Stimulated activated CD4-positive, alpha-beta T cell treated with anti-CD3 and anti-CD28 coated beads, Interleukin-12 subunit alpha, Interleukin-12 subunit beta, amount 100 ng/mL, for 24 hours (primary cell): Measurements from ENCODE around the gene ASAP2.

Source experiments
- DNase-seq, 2 experiments: peaks; one replicate each; pipeline ENCODE4 v3.0.0-alpha.2; 2020; ENCODE audit warnings: low read depth in 2 of 2

Gene ASAP2

DNA sequence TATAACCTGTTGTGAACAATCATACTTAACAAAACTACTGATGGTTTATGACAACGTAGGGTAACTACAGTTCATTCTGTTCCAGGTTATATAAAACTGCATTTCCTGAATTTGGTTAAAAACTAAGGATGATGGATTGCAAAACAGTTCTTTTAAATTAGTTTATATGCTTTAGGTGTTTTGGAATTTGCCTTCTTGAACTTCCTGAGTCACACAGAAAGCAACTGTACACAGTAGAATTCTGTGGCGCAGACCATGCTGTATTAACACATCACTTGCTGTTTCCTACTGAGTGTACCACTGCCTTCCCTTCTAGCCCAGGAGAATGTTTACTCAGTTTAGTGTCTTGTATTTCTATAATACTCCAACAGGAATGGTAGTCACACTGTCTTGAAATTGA lies 197.3 kb downstream of the ASAP2 start:
- DNase-seq, result no peak

DNA sequence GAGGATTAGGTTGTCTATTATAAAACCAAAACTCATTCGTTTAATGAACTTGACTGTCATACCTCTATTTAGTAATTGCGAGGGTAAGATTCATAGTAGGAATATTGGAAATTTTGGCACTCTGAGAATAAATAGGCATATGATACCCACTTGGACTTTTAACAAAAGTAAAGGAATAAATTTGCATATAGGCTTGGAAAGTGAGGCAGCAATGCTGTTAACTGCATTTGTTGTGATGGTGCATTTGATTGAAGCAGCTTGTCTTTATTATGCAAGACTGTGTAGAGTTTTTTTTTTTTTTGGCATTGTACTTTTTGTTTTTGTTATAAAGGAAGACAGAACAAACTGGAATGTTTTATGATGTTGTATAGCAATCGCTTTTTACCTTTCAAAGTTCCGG lies 197.8 kb downstream of the ASAP2 start:
- DNase-seq, result no peak

DNA sequence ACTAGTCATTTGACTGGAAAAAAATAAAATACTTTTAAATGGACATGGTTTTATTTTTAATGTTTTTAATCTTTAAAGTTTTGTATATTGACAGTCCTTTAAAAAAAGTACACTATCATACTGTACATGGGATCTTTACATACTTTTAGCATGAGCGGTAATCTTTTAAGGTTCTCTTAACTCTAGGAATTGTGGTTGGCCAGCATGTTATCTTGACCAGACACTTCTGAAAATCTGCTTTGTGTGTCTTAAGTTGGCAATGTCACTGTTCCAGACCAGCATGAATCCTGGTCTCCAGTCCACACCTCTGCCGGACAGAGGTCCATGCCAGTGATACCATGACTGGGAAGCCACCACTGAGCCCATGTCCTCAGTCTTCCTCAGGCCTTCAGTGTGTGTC lies 199.0 kb downstream of the ASAP2 start:
- DNase-seq, result no peak

DNA sequence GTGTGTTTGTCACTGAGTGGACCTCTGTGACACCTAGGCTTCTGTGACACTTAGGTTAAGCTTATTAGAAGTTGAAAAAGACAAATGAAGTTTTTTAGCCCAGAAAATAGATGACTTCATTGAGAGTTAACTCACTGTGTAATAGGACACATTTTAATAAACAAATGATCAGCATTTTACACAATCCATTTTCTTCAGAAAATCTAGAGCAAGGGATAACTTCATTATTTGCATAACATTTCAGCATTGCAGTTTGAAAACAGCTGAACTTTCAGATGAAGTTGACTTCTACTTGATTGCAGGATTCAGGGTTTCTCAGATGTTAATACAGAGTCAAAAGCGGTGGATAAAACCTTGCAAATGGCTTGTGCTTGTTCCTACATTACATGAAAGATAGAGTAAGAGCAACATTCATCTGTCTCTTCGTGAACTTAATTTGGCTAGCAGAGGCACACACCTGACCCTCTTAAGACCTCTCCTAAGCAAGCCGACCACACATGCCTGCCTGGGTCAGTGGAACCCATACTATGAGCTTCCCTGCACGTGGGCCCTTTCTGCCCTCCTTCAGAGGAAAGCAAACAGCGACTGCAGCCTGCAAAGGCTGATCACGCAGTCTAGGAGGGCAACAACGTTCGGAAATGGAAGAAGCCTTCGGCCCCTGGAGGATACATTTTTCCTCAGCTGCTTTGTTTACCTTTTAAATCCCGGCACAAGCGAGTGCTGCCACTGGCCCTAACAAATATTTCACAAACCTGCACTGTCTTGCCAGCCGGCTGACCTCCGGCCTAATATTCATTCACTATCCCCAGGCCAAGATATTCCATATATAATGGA lies 200.1 kb downstream of the ASAP2 start:
- no peak for DNase-seq

DNA sequence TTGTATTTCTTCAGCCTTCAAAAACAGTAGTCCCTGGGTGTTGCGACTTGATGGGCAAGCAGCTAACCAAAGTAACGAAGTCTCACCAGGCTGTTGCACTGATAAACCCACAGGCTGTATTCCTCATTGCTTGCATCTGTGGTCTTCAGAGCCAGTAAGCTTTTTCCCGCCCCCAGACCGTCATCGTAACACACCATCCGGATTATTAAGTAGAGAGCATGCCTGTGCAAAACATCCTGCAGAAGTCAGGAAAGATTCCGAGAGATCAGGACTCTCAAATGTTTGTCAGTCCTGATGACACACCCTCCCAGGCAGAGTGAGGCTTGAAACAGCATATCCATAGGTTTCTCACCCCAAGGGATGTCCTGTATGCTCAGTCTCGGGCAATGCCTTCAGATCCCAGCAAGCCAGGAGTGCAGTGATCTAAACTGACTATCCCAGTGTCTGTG lies 200.8 kb downstream of the ASAP2 start:
- DNase-seq, result no peak

DNA sequence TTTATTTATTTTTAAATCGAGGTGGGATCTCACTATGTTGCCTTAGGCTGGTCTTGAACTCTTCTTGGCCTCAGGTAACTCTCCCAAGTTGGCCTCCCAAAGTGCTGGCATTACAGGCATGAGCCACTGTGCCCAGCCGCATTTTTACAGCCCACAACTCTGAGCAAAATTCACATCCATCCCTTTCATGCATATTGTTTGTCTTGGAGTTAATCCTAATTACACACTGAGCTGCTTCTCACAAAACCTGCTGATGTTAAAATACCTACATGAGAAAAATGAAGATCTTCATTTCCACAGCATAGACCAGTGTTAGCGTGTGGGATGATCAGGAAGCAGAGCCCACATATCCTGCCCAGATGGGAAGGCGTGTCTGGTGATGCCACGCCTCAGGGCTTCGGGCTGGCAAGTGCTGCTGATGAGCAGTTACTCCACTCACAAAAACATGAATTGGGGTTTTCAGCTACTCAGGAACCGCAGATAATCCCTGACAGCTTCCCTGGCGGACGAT lies 202.1 kb downstream of the ASAP2 start:
- no peak for DNase-seq

DNA sequence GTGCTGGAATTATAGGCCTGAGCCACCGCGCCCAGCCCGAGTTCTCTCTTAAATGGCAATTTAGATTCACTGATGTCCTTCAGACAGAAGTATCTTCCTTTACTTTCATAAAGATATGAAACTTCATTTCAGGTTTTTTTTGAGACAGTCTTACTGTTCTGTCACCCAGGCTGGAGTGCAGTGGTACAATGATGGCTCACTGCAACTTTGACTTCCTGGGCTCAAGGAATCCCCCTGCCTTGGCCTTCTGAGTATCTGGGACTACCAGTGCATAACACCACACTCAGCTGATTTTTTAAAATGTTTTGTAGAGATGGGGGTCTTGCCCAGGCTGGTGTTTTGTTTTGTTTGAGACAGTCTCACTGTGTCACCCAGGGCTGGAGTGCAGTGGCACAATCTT lies 203.5 kb downstream of the ASAP2 start:
- no peak for DNase-seq

DNA sequence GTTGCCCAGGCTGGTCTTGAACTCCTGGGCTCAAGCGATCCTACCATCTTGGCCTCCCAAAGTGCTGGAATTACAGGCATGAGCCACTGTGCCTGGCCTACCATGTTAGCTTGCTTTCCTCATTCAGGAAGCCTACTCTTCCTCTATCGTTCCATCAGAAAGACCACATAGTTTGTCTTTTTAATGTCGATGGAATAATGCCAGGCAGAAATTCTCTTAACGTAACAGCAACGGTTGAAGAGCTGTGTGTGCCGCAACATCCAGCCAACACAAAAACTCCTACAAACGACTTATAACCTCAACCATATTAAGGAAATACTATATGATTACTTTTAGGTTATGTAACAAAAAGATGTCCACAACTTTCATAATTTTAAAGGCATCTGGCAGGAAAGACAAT lies 206.2 kb downstream of the ASAP2 start:
- no peak for DNase-seq

DNA sequence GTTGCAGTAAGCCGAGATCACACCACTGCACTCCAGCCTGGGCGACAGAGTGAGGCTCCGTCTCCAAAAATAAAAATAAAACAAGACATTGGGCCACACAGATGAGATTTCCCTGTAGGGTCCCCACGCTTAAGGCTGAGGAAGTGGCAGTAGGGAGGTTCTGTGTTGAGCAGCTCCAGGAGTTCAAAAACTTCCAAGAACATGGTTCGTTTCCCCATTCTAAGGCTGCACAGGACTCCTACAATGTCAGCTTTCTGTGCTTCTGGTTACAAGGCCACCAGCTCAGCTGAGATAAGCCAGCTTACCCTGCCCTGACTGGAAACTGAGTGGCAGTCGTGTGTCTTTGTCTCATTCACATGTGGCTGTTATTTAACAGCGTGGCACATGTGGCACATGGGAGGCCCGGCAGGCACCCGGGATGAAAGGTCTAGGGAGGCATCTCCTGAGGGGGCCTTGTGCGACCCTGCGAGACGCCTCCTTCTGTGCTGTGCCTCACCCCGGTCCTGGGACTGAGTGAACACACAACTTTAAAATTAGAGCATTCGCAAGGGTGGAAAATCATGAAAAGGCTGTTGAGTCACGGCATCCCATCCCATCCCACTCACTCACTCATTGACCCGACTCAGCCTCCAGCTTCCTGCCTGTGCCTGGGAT lies 209.0 kb downstream of the ASAP2 start:
- no peak for DNase-seq

DNA sequence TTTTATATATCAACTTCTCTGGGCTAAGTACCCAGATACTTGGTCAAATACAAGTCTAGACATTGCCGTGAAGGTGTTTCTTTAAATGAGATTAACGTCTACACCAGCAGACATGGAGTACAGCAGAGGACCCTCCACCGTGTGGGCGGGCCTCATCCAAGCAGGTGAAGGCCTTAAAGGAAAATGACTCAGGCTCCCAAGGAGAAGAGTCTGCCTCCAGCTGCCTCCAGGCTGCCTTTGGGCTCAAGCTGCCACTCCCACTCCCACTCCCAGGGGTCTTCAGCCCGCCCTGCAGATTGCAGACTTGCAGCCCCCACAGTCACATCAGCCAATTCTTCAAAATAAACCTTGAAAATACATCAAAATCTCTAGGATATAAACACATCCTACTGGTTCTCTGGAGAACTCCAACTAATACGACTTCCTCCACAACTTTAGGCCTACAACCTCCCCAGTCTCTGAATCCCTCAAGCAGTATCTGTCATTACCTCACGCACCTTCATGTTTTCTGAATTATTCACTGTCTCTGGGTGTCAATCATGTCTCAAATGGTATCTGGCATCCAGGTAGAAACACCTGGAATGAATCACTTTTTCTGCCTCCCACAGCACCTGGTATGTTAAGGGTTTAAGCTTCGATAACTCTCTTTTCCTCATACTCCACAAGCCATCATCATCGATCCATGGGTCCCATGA lies 209.8 kb downstream of the ASAP2 start:
- no peak for DNase-seq

DNA sequence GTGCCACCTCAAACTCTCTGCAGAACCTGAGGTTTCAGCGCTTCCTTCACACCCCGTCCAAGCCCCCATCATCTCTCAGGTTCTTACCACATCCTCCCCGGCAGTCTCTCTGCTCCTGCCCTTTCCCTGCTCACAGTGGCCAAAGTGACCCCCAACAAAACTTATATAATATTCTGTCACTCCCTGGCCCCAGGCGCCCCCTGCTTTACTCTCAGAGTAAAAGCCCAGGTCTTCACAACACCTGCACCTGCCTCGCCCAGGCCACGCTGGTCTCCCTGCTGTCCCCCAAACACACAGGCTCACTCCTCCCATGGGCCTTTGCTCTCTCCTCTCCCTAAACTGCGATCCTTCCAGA lies 210.3 kb downstream of the ASAP2 start:
- no peak for DNase-seq

DNA sequence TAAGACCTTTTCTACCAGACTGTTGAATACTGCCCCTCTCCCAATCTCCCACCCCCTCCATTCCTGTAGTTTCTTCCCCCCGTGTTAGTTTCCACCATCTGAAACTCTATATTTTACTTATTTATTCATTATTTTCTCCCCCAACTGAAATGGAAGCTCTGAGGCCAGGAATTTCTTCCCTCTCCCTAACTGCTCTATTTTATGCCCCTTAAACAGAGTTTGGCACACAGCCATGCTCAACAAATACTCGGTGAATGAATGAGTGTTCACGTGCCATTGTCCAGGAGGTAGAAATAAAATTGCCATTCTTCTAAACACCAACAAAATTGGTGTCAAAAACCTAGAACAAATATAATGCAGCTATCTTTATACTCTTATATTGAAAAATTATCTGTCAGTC lies 211.1 kb downstream of the ASAP2 start:
- no peak for DNase-seq

DNA sequence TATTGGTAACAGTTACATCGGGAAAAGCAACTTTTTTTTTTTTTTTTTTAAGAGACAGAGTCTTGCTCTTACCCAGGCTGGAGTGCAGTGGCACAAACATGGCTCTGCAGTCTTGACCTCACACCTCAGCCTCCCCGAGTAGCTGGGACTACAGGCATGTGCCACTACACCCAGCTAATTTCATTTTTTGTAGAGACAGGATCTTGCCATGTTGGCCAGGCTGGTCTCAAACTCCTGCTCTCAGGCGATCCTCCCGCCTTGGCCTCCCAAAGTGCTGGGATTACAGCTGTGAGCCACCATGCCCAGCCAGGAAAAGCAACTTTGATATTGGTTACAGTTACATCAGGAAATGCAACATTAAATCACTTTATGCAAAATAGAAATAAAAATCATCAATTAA lies 212.1 kb downstream of the ASAP2 start:
- DNase-seq, result no peak

DNA sequence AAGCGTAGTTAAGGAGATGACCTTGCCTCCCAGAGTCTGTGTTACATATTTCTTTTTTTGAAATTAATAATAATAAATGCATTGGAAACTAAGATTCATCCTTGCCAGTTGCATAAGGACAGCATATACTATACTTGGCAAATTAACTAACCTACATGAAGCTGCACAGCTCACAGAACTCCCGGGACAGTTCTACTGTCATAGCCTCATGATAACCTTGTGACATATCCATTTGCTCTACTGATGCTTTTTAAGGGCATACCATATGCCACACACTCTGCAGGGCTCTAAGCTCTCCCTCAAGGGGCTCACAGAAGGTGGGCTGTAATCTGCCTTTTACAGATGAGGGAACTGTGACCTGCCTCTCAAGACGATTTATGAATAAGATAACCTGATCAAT lies 212.9 kb downstream of the ASAP2 start:
- DNase-seq, result no peak

DNA sequence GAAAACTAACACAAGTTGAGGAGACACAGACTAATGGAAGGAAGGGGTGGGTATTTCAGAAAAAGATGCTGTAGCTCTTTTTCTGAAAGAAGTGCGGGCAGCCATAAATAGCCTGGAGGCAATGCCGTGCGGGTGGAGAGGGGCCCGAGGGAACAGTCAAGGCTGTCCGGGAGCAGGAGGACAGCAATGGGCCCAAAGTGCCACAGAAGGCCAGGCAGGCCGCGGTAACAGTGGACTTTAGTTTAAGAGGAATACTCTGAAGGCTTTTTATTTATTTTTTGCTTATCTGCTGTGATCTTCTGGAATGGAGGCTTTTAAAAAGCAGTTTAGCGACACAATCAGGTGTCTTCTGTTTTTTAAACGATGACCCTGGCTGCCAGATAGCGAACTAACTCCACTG lies 213.9 kb downstream of the ASAP2 start:
- DNase-seq, result no peak

DNA sequence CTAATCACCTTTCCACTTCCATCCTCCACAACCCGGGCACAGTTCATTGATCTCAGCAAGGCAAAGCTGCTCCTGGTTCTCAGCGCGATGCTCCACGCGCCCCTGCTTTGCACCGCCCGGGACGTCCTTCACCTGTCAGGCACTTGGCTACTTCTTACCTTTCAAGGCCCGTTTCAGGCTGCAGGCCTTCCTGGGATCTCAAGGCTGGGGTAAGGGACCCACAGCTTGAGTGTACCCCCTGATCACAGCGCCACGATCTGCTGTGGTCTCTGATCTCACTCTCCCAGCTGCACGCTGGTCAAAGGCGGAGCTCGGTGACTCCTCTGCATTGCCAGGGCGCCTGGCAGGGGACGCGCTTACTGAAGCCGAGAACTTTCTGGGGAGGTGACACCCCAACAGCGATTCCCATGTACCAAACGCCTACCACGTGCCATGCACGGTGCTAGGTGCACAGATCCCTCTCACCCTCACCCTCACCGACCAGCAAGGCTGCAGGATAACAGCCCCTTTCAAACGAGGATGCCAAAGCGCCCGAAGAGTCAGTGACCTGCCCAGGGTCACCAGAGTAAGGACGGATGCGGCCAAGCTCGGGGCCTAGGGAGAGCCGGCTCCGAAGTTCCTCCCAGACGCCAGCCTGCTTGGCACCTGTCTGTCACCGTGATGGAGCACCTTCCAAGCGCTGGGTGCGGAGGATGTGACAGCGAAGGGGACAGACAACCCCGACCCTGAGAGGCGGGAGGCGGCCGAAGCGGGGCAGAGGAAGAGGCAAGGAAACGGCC lies 215.9 kb downstream of the ASAP2 start:
- peak; percentile 25 to 42 for DNase-seq

DNA sequence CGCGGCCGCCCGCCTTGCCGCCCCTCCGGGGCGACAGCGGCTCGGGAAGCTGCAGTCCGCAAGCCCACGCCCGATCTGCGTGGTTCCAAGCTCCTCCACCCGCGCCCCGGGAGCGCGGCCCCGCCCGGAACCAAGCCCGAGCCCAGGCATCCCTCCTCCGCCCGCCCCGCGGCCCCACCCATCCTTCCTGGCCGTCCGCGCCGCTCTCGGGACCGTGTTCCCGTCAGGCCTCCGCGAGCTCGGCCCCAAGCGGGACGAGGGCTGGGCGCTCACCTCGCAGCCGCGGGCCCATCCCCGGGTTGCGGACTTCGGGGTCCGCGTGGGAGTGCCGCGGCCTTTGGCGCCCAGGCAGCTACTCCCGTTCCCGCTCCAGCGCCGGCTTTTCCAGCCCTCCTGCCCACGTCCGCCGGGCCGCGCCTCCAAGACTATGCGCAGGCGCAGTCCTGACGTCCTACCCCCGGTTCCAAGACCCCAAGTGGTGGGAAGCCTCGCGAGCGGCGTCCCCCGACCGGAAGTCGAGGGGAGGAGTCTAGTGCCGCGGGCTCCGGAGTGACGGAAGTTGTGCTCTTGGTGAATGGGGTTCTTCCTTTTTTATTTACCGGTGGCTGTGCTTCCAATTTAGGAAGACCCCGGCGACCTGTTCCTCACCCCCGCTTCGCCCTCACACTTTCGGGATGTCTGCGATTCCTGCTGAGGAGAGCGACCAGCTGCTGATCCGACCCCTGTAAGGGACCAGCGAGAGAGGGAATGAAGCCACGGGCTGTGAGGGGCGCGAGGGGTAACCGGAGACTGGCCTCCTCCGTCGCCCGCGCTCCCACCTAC lies 216.7 kb downstream of the ASAP2 start, which contains the start of the genes CPSF3 and ITGB1BP1:
Gene CPSF3 (plus strand): TSS at position 555 of the 822 bp plus-strand sequence. CDS start 120 bp downstream, at position 675.
Gene ITGB1BP1 (minus strand): TSS at position 429 of the 822 bp plus-strand sequence. CDS start 4,831 bp downstream, outside the sequence.
- DNase-seq, result peak; percentile 95 to 97

DNA sequence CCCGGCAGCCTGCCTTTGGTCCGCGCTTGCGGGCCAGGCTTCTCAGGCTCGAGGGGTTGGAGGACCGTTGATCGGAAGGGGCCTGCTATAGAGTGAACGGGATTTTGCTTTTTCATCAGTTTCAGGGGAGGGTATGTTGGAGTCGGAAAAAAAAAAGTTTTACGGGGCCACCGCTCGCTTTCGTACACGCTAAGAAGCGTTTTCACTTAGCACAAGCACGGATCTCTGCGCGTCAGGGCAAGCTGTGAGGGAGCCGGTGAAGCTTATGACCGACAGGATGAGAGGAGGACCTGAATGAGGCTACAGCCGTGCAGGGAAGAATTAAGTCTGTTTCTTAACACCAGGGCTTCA lies 217.3 kb downstream of the ASAP2 start:
- DNase-seq, result no peak

DNA sequence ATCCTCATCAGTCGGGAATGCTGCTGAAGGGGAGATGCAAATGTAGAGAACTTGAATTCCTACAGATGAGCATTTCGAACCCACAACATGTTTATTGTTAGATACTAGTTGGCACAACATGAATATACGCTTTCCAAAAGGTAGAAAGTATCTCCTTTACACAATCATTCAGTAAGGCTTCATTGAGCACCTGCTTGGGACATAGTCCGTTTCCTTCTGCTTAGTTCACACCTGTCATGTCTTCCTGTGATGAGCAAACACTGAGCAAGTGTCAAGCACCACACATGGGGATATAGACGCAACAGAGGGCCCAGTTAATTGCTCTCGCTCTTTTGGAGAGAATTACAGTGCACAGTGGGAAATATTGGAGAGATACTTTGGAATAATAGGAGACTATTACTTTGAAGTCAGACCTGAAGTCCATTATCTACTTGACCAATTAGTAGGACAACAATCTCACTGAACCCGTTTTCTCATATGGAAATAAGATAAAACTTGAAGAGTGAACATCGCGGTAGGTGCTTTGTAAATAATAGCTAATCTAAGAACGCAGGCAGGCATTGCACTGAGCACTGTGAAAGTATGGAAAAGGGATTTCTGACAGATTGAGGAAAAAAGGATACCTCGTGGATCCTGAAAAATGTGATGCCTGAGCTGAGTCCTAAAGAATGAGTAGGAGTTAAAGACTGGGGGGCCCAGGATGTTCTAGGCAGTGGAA lies 218.0 kb downstream of the ASAP2 start:
- DNase-seq, result no peak

DNA sequence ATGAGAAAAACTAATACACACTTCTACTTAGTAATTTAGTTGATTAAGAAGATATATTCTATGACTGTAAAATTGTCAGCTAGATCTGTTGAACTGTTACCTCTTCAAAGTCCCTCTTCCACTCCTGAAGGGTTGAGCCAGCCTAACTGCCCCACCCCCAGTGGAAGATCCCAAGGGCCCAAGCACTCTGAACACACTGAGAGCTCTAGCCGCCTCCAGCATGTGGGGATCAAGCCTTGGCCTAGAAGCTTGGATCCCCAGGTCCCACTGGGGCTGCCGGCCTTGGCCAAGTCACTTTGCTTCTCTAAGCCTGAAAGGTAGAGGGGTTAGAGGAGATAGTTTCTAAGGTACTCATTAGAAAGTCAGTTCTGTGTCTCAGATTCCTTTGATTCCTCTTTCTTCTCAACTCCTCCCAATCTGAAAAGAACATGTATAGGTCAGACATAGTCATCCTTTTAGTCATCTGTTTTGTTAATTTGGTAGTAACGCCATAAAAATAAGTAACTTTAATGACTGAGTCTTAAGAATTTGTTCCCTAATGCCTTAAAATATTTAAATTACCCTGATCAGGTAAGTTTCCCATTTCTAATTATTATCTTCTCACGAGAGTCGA lies 222.5 kb downstream of the ASAP2 start:
- no peak for DNase-seq
